Adrenal gland (tissue), 5 donors: ENCODE data around the gene COL23A1.

ENCODE experiments used
- POLR2A ChIP-seq, 2 donors: fragments of 450-650 bp; IDR thresholded peaks; one replicate each; pipeline ENCODE4 v1.6.1; 2017; ENCODE audit warnings: antibody characterized with exemption in 2 of 2, mild to moderate bottlenecking in 2 of 2, moderate library complexity in 1 of 2
- TF ChIP-seq, protein P1 (sequence below), 6 experiments: fragments of 450-650 bp in 4 of 6; fragments of 200-600 bp in 2 of 6; sonication (generic) in 1 of 6; IDR thresholded peaks; 1 replicate in 5 of 6; 2 replicates in 1 of 6; pipeline versions ENCODE4 v1.5.1 to v1.8.0; 2016 to 2021; ENCODE audit warnings: antibody characterized with exemption in 6 of 6, mild to moderate bottlenecking in 2 of 6, moderate library complexity in 1 of 6
- donor health status: DM: no; HTN: no; CAD: no.

DNA sequence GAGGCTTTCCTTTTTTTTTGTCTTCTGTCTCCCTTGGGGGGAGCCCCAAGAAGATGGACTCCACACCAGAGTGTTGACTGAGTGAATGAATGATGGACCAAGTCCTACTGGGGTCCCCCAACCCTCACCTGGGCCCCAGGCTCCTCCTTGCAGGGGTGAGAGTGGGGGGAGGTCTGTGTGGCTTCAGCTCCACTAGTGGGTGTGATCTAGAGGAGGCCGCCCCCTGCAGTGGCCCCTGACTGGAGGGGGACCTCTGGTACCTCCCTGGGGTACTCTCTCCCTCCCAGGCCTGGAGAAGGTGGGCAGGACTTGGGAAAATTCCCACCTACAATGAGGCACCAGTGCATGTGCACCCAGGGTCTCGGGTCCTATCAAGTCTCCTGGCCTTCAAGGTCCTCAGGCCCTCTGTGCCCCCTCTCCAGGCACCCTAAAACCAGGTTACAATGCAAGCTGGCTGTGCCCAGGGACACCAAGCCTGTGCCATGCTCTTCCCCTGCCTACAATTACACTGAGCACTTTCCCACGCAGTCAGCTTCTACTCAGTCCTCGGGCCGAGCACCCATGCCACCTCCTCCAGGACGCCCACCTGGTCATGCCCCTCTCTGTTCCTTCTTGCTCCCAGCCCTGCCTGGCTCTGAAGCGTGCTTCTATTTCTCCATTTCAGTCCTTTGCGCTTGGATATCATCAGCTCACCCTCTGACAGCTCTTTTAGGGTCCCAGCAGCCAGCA is 240.4 kb downstream of the COL23A1 start:
- TF ChIP-seq, protein P1, sequence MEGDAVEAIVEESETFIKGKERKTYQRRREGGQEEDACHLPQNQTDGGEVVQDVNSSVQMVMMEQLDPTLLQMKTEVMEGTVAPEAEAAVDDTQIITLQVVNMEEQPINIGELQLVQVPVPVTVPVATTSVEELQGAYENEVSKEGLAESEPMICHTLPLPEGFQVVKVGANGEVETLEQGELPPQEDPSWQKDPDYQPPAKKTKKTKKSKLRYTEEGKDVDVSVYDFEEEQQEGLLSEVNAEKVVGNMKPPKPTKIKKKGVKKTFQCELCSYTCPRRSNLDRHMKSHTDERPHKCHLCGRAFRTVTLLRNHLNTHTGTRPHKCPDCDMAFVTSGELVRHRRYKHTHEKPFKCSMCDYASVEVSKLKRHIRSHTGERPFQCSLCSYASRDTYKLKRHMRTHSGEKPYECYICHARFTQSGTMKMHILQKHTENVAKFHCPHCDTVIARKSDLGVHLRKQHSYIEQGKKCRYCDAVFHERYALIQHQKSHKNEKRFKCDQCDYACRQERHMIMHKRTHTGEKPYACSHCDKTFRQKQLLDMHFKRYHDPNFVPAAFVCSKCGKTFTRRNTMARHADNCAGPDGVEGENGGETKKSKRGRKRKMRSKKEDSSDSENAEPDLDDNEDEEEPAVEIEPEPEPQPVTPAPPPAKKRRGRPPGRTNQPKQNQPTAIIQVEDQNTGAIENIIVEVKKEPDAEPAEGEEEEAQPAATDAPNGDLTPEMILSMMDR (IDR thresholded peaks at IDR 0.05) = no peak
- no peak for TF ChIP-seq POLR2A (IDR thresholded peaks at IDR 0.05)
